Measurements from ENCODE around the gene TMEM59.
"Not testable (repeated sequence)": the region's sequence is repeated elsewhere in the genome, so short reads cannot be mapped to it uniquely, and the experiment has no call there.

The TMEM59 gene, protein sequence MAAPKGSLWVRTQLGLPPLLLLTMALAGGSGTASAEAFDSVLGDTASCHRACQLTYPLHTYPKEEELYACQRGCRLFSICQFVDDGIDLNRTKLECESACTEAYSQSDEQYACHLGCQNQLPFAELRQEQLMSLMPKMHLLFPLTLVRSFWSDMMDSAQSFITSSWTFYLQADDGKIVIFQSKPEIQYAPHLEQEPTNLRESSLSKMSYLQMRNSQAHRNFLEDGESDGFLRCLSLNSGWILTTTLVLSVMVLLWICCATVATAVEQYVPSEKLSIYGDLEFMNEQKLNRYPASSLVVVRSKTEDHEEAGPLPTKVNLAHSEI

GRCh38 chr1:54052934-54053744, at the start of gene TMEM59, which contains the start of gene TCEANC2:
Gene TMEM59, minus strand, starts transcription at chr1:54053204. Its CDS starts 16 bp downstream, at chr1:54053188.
Gene TCEANC2, plus strand, starts transcription at chr1:54053608. Its CDS starts 815 bp downstream, at chr1:54054423.
- peak within 1 kb of the TSS; percentile 85 for H3K9ac ChIP-seq
- H3K4me2 ChIP-seq, result peak within 1 kb of the TSS; percentile 91
- H3K9me3 ChIP-seq, result no peaks in the 10 kb centered on the region
- peaks cover 33% of the 10 kb centered on the region for H3K4me1 ChIP-seq
- peaks cover 26% of the 10 kb centered on the region for H3K36me3 ChIP-seq
- H3K4me3 ChIP-seq, result peak within 1 kb of the TSS; percentile 89
- H3K27ac ChIP-seq, result peak within 1 kb of the TSS; percentile 85
- peaks cover 31% of the 10 kb centered on the region for H4K20me1 ChIP-seq
- no peaks in the 10 kb centered on the region; the same call in 1 of the 2 replicates for H3K27me3 ChIP-seq
- no peak for TF ChIP-seq Cebpa-rat (IDR thresholded peaks at IDR 0.05)

DNA sequence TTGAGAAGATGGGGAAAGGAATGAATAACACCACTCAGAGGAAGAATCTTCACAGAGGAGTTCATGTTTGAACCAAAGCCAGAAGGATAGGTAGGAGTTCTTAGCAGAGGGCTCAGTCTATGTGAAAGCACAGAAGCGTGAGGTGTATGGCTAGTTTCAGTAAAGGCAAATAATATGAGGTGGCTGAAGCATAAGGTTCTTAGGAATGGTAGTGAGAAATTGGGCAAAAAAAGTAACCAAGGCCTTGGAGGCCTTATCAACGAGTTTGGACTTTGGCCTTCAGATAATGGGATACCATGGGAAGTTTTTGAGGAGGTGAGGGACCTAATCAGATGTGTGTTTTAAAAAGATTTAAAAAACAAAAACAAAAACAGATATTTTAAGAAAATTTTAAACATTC, 47.5 kb upstream of the TMEM59 start:
- Histone ChIP-seq H3K9ac (no peak overlapping the region), H3K27me3 (no peaks in the 10 kb centered on the region), H3K4me2 (no peak overlapping the region), H3K27ac (no peak overlapping the region), H3K4me1 (peaks cover 5% of the 10 kb centered on the region; the same call in 1 of the 2 replicates), H4K20me1 (no peaks in the 10 kb centered on the region), H3K9me3 (no peaks in the 10 kb centered on the region), H3K4me3 (no peak overlapping the region), H3K36me3 (peaks cover 55% of the 10 kb centered on the region)
- TF ChIP-seq Cebpa-rat (IDR thresholded peaks at IDR 0.05), result no peak

DNA sequence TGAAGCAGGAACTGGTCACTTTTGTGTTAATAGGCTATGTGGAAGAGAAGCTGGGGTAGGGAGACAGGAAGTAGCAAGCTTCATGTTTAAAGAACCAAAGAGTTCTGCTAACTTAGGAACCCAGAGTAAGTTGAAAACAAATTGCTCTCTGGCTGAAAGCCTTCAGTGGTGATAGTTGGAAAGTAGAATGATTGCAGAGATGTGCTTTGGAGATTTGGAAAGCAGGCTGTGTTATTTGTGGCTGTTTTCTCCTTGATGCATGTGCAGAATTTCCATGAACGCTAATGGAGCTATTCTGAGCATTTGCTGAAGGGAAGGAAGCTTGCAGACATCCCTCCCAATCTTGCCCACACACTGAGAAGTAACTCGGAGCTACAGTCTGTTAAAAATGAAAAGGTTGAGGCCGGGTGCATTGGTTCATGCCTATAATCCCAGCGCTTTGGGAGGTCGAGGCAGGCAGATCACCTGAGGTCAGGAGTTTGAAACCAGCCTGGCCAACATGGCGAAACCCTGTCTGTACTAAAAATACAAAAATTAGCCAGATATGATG, 46.1 kb upstream of the TMEM59 start:
- peaks cover 5% of the 10 kb centered on the region; the same call in 1 of the 2 replicates for H3K4me1 ChIP-seq
- H3K4me2 ChIP-seq, result no peak overlapping the region
- no peaks in the 10 kb centered on the region for H3K9me3 ChIP-seq
- no peak overlapping the region for H3K9ac ChIP-seq
- H3K27ac ChIP-seq, result no peak overlapping the region
- H4K20me1 ChIP-seq, result no peaks in the 10 kb centered on the region
- H3K36me3 ChIP-seq, result peaks cover 55% of the 10 kb centered on the region
- no peak for TF ChIP-seq Cebpa-rat (IDR thresholded peaks at IDR 0.05)
- no peaks in the 10 kb centered on the region for H3K27me3 ChIP-seq
- H3K4me3 ChIP-seq, result no peak overlapping the region

GRCh38 chr1:54096877-54097240, 43.9 kb upstream of the TMEM59 start:
- no peaks in the 10 kb centered on the region for H3K27me3 ChIP-seq
- H3K4me2 ChIP-seq, result no peak overlapping the region
- H3K4me1 ChIP-seq, result peaks cover 5% of the 10 kb centered on the region; the same call in 1 of the 2 replicates
- no peak overlapping the region for H3K9ac ChIP-seq
- H3K27ac ChIP-seq, result no peak overlapping the region
- H4K20me1 ChIP-seq, result no peaks in the 10 kb centered on the region
- peaks cover 50% of the 10 kb centered on the region for H3K36me3 ChIP-seq
- no peak for TF ChIP-seq Cebpa-rat (IDR thresholded peaks at IDR 0.05)
- H3K4me3 ChIP-seq, result no peak overlapping the region
- H3K9me3 ChIP-seq, result no peaks in the 10 kb centered on the region

DNA sequence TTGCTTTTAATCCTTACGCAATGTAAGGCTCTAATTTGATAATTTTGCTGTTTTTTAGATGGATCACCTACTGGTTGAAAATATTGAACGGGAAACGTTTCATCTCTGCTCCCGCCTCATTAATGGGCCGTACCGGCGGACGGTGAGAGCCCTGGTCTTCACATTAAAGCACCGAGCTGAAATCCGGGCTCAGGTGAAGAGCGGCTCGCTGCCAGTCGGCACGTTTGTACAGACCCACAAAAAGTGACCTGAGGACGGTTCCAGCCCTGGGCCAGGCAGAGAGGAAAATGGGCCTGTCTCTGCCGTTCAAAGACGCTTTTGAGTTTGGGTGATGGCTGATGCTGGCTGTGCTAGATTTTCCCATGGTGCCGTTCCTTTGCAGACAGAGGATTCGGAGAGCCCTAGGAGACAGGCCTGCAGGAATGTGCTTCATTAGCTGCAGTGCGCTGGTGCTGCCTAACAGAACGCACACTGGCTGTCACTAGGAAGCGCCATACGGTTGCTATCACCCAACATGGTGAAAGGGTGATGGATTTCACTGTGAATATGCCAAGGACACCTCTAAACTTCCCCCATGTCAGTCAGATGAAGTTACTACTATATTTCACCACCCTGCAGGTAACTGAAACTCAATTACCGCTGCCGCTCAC, 43.3 kb upstream of the TMEM59 start:
- peaks cover 45% of the 10 kb centered on the region for H3K36me3 ChIP-seq
- no peaks in the 10 kb centered on the region for H3K9me3 ChIP-seq
- peaks cover 5% of the 10 kb centered on the region; the same call in 1 of the 2 replicates for H3K4me1 ChIP-seq
- no peaks in the 10 kb centered on the region for H3K27me3 ChIP-seq
- H3K9ac ChIP-seq, result no peak overlapping the region
- no peak overlapping the region for H3K27ac ChIP-seq
- no peak overlapping the region for H3K4me2 ChIP-seq
- no peak overlapping the region for H3K4me3 ChIP-seq
- TF ChIP-seq Cebpa-rat (IDR thresholded peaks at IDR 0.05), result no peak
- no peaks in the 10 kb centered on the region for H4K20me1 ChIP-seq

GRCh38 chr1:54095546-54096226, 42.7 kb upstream of the TMEM59 start:
- H3K4me3 ChIP-seq, result no peak overlapping the region
- TF ChIP-seq Cebpa-rat (IDR thresholded peaks at IDR 0.05), result no peak
- H3K4me1 ChIP-seq, result peaks cover 5% of the 10 kb centered on the region; the same call in 1 of the 2 replicates
- no peaks in the 10 kb centered on the region for H3K9me3 ChIP-seq
- no peak overlapping the region for H3K9ac ChIP-seq
- H3K36me3 ChIP-seq, result peaks cover 41% of the 10 kb centered on the region
- H3K4me2 ChIP-seq, result no peak overlapping the region
- H3K27ac ChIP-seq, result no peak overlapping the region
- H4K20me1 ChIP-seq, result no peaks in the 10 kb centered on the region
- no peaks in the 10 kb centered on the region for H3K27me3 ChIP-seq

DNA sequence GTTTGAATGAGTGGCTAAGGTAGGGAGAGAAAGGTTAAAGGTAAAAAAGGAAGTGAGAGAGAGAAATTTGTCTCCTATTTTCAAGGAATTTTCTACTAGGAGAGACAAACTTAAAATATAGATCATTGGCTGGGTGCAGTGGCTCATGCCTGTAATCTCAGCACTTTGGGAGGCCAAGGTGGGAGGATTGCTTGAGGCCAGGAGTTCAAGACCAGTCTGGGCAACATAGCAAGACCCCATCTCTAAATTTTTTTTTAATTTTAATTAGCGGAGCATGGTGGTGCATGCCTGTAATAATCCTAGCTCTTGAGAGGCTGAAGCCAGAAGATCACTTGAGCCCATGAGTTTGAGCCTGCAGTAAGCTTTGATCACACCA, 41.7 kb upstream of the TMEM59 start:
- H3K27me3 ChIP-seq, H3K9ac ChIP-seq, H3K4me3 ChIP-seq, H4K20me1 ChIP-seq, H3K4me1 ChIP-seq, H3K9me3 ChIP-seq, H3K4me2 ChIP-seq, H3K27ac ChIP-seq: not testable (repeated sequence)
- peaks cover 43% of the 10 kb centered on the region for H3K36me3 ChIP-seq

DNA sequence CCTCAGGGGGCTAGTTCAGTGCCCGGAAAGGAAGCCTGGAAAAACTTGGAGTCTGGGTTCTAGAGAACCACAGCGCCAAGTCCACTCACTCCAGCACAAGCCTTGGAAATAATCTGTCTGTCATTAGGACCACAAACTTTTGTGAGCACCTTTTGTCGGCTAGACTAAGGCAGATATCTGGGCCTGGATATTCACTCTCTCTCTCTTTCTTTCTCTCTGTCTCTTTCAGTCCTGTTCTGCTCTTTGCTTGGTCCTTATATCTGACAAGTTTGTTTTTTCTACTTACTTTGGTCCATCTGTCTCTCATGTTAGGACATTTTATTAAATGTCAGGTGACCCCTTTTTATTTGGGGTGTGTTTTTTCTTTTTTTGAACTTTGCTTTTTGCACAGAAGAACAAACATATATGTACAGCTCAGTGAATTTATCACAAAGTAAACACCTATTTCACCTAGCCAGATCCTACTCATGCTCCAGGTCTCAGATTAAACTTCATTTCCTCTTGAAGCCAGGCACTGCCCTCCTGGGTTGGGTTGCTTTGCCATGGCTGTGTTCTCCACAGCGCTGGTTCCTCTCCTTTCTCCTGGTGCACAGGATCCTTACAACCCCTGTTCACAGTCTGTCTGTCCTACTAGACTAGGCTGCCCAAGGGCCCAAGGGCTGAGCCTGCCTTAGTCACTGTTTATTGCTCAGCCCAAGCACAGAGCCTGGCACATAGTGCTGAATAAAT, 41.2 kb upstream of the TMEM59 start:
- Histone ChIP-seq H4K20me1 (no peaks in the 10 kb centered on the region), H3K36me3 (peaks cover 40% of the 10 kb centered on the region), H3K27me3 (no peaks in the 10 kb centered on the region), H3K4me3 (no peak overlapping the region), H3K4me1 (peaks cover 5% of the 10 kb centered on the region; the same call in 1 of the 2 replicates), H3K9me3 (no peaks in the 10 kb centered on the region), H3K9ac (no peak overlapping the region), H3K27ac (no peak overlapping the region), H3K4me2 (no peak overlapping the region)
- TF ChIP-seq Cebpa-rat (IDR thresholded peaks at IDR 0.05), result no peak

All from BLaER1 (cell line).